Spleen (tissue), 11 donors: ENCODE results near the gene SHKBP1. TPM values are rescaled to one million over a fixed set of nuclear protein-coding genes. Genes with fewer than 3 reads are reported as not detected.

Experiments used
- DNase-seq: peaks from one replicate; pipeline ENCODE4 v3.0.0-alpha.2; 2020
- H3K27ac ChIP-seq, 8 donors: fragments of 200-600 bp; sonication (generic) in 7 of 8; 1 replicate in 4 of 8; 2 replicates in 4 of 8; pipeline versions ENCODE4 v1.5.0 to v1.8.0; 2016 to 2021; ENCODE audit warnings: inconsistent platforms in 4 of 8, mild to moderate bottlenecking in 4 of 8, moderate library complexity in 1 of 8
- H3K27me3 ChIP-seq, 7 donors: fragments of 200-600 bp; sonication (generic) in 6 of 7; replicated peaks in 1 of 7; 1 replicate in 4 of 7; 2 replicates in 3 of 7; pipeline versions ENCODE4 v1.5.0 to v1.8.0; 2016 to 2021; ENCODE audit warnings: inconsistent platforms in 3 of 7, mild to moderate bottlenecking in 1 of 7
- H3K36me3 ChIP-seq, 6 donors: fragments of 200-600 bp; sonication (generic) in 5 of 6; 1 replicate in 4 of 6; 2 replicates in 2 of 6; pipeline versions ENCODE4 v1.5.0 to v1.8.0; 2016 to 2021; ENCODE audit warnings: inconsistent platforms in 2 of 6
- H3K4me1 ChIP-seq, 6 donors: fragments of 200-600 bp; sonication (generic) in 5 of 6; 1 replicate in 3 of 6; 2 replicates in 3 of 6; pipeline versions ENCODE4 v1.5.0 to v1.8.0; 2016 to 2021; ENCODE audit warnings: inconsistent platforms in 3 of 6
- H3K4me3 ChIP-seq, 8 donors: fragments of 200-600 bp; sonication (generic) in 7 of 8; 1 replicate in 4 of 8; 2 replicates in 4 of 8; pipeline versions ENCODE4 v1.5.0 to v1.8.0; 2016 to 2021; ENCODE audit warnings: inconsistent platforms in 4 of 8, mild to moderate bottlenecking in 4 of 8, moderate library complexity in 2 of 8
- H3K9me3 ChIP-seq, 8 donors: fragments of 200-600 bp; sonication (generic) in 7 of 8; 1 replicate in 4 of 8; 2 replicates in 4 of 8; pipeline versions ENCODE4 v1.5.0 to v1.8.0; 2016 to 2021; ENCODE audit warnings: inconsistent platforms in 4 of 8
- CTCF ChIP-seq, 11 experiments: fragments of 200-600 bp in 7 of 11; fragments of 450-650 bp in 4 of 11; sonication (generic) in 4 of 11; IDR thresholded peaks in 8 of 11; conservative IDR thresholded peaks in 3 of 11; 1 replicate in 7 of 11; 2 replicates in 4 of 11; pipeline versions ENCODE4 v1.4.0 to v1.8.0; 2016 to 2021; ENCODE audit warnings: antibody characterized with exemption in 11 of 11, inconsistent platforms in 4 of 11, mild to moderate bottlenecking in 1 of 11
- POLR2A ChIP-seq, 3 donors: fragments of 450-650 bp; IDR thresholded peaks; one replicate each; pipeline ENCODE4 v1.5.1; 2017; ENCODE audit warnings: antibody characterized with exemption in 3 of 3, mild to moderate bottlenecking in 1 of 3
- POLR2AphosphoS5 ChIP-seq, 3 donors: sonication (generic); formaldehyde crosslinking; IDR thresholded peaks; one replicate each; pipeline ENCODE4 v1.5.1; 2017; ENCODE audit warnings: antibody characterized with exemption in 3 of 3
- WGBS, 5 donors: extraction: QIAGEN DNeasy Blood & Tissue Kit in 3 of 5; methylation state at CpG; one replicate each; pipeline versions ENCODE4 v1.1.5 to v1.1.7; 2013 to 2018; 5-methylcytosine and 5-hydroxymethylcytosine counted together
- intact Hi-C: fragments of 100-400 bp; cut with DNase I; formaldehyde crosslinking; loops from one replicate; pipeline ENCODE4 v1.15.0; 2023; ENCODE audit warnings: low total_unique reads
- polyA plus RNA-seq, 3 donors: library from polyadenylated mRNA; stranded (reverse); fragments of 200-250 nt; gene quantifications; one replicate each; pipeline ENCODE4 v1.2.1, GENCODE V29; 2013
- total RNA-seq, 7 donors: library from RNA; depleted of rRNA in 3 of 7; stranded (reverse); fragments of >200 nt in 3 of 7; fragmentation: NEBNext Ultra II Directional in 4 of 7; extraction: Animal tissue kit (Norgen Biotek cat#: 25700) in 4 of 7; gene quantifications; one replicate each; pipeline versions ENCODE4 v1.1.0 to v1.2.1, GENCODE V29; 2016 to 2021
- donor health status: healthy with polysubstance abuse.
- donor health status: DM: no; HTN: no; CAD: no; lungs with moderate emphysema.
- donor health status: DM: no; HTN: no; CAD: no.
- donor health status: Bipolar disorder and iron deficiency.
- donor health status: healthy.
- donor health status: DM: no; HTN: no; CAD: no.
- donor health status: DM: yes; HTN: yes; CAD: no.

SHKBP1 gene
- total and polyA plus RNA-seq, 10 donors = 102 to 282 (median 151) TPM

GRCh38 chr19:40604171-40604646, 27.5 kb downstream of the SHKBP1 start:
- Histone ChIP-seq H3K36me3 (no peaks in the 10 kb centered on the region), H3K27me3 (peaks cover 0 to 99% (median 27%) of the 10 kb centered on the region in 7 donors), H3K4me1 (peaks cover 38 to 89% (median 76%) of the 10 kb centered on the region in 6 donors), H3K27ac (peak overlapping the region in 7 of 8 donors; percentile 61 to 93 (median 84)), H3K9me3 (no peaks in the 10 kb centered on the region), H3K4me3 (peak overlapping the region in 6 of 8 donors; percentile 4 to 75 (median 40))
- intact Hi-C loops = no loop called here
- TF ChIP-seq POLR2A (IDR thresholded peaks at IDR 0.05) (no peak), CTCF (IDR thresholded peaks at IDR 0.05 in 8 of 11, conservative IDR thresholded peaks at IDR 0.05 in 3 of 11) (peak in 1 of 11 experiments; percentile 2)
- DNase-seq = no peak
- WGBS, 5 donors = 6 to 9% (median 8%) methylated on average over 18 of the region's 18 CpGs

GRCh38 chr19:40604647-40605215, 28.1 kb downstream of the SHKBP1 start:
- intact Hi-C loops = no loop called here
- Histone ChIP-seq H3K36me3 (no peaks in the 10 kb centered on the region), H3K27me3 (peaks cover 0 to 99% (median 24%) of the 10 kb centered on the region in 7 donors), H3K27ac (peak overlapping the region; percentile 72 to 93 (median 84)), H3K4me3 (peak overlapping the region in 6 of 8 donors; percentile 39 to 75 (median 48)), H3K9me3 (no peaks in the 10 kb centered on the region), H3K4me1 (peaks cover 35 to 89% (median 76%) of the 10 kb centered on the region in 6 donors)
- TF ChIP-seq POLR2A (IDR thresholded peaks at IDR 0.05) = no peak
- no peak for DNase-seq
- 26 to 32% (median 29%) methylated on average over 12 to 29 of the region's 29 CpGs for WGBS, 5 donors

- Histone ChIP-seq H3K27me3 (peaks cover 0 to 99% (median 17%) of the 10 kb centered on the region in 7 donors), H3K27ac (peak overlapping the region; percentile 72 to 93 (median 84)), H3K4me3 (peak overlapping the region; percentile 23 to 75 (median 46)), H3K9me3 (no peaks in the 10 kb centered on the region), H3K4me1 (peaks cover 32 to 89% (median 76%) of the 10 kb centered on the region in 6 donors), H3K36me3 (no peaks in the 10 kb centered on the region)
- 0 to 2% (median 1%) methylated on average over 30 to 71 of the region's 71 CpGs for WGBS, 5 donors
- TF ChIP-seq POLR2A (IDR thresholded peaks at IDR 0.05) = no peak
- TF ChIP-seq CTCF (IDR thresholded peaks at IDR 0.05 in 8 of 11, conservative IDR thresholded peaks at IDR 0.05 in 3 of 11) = peak in 3 of 11 experiments; percentile 21 to 36 (median 34)
- peak; percentile 76 to 88 (median 86) for TF ChIP-seq POLR2AphosphoS5 (IDR thresholded peaks at IDR 0.05)
- intact Hi-C loops = no loop called here
- DNase-seq = peak; percentile 95
Observed at GRCh38 chr19:40605216-40605971, 28.7 kb downstream of the SHKBP1 start.

GRCh38 chr19:40607311-40608239, 30.9 kb downstream of the SHKBP1 start:
- Histone ChIP-seq H3K4me3 (no peak overlapping the region), H3K27ac (peak overlapping the region in 1 of 8 donors; percentile 11), H3K9me3 (no peaks in the 10 kb centered on the region), H3K4me1 (peaks cover 36 to 86% (median 67%) of the 10 kb centered on the region in 6 donors), H3K36me3 (no peaks in the 10 kb centered on the region), H3K27me3 (peaks cover 0 to 79% (median 3%) of the 10 kb centered on the region in 7 donors)
- TF ChIP-seq CTCF (IDR thresholded peaks at IDR 0.05 in 8 of 11, conservative IDR thresholded peaks at IDR 0.05 in 3 of 11) (no peak), POLR2AphosphoS5 (IDR thresholded peaks at IDR 0.05) (peak in 1 of 3 donors; percentile 28)
- intact Hi-C loops = no loop called here
- WGBS, 5 donors = 70 to 77% (median 74%) methylated on average over 30 to 31 of the region's 31 CpGs
- DNase-seq = no peak
